Peyer's patch (tissue), 4 donors: ENCODE data around the gene ZC3H4. TPM values are rescaled to one million over a fixed set of nuclear protein-coding genes. Genes with fewer than 3 reads are reported as not detected.

ENCODE experiments used
- DNase-seq, 3 donors: peaks; one replicate each; pipeline ENCODE4 v3.0.0-alpha.2; 2017 to 2019
- H3K27ac ChIP-seq, 4 donors: fragments of 200-600 bp; sonication (generic); one replicate each; pipeline ENCODE4 v1.5.1; 2016 to 2019
- H3K27me3 ChIP-seq, 2 donors: fragments of 200-600 bp; sonication (generic); one replicate each; pipeline ENCODE4 v1.5.1; 2019
- H3K36me3 ChIP-seq, 3 donors: fragments of 200-600 bp; sonication (generic); one replicate each; pipeline ENCODE4 v1.5.1; 2016 to 2019
- H3K4me1 ChIP-seq, 4 donors: fragments of 200-600 bp; sonication (generic); one replicate each; pipeline ENCODE4 v1.5.1; 2016 to 2019
- H3K4me3 ChIP-seq, 4 donors: fragments of 200-600 bp; sonication (generic); 1 replicate in 3 of 4; 2 replicates in 1 of 4; pipeline ENCODE4 v1.5.1; 2016 to 2019; ENCODE audit warnings: mild to moderate bottlenecking in 1 of 4
- H3K9me3 ChIP-seq, 4 donors: fragments of 200-600 bp; sonication (generic); one replicate each; pipeline ENCODE4 v1.5.1; 2016 to 2019; ENCODE audit warnings: mild to moderate bottlenecking in 1 of 4
- POLR2A ChIP-seq, 2 donors: fragments of 450-650 bp; IDR thresholded peaks; one replicate each; pipeline ENCODE4 v1.5.1; 2017; ENCODE audit warnings: antibody characterized with exemption in 2 of 2, mild to moderate bottlenecking in 2 of 2, moderate library complexity in 2 of 2
- total RNA-seq, 4 donors: library from RNA; depleted of rRNA; stranded (reverse); fragments of >200 nt; gene quantifications; one replicate each; pipeline ENCODE4 v1.1.0, GENCODE V29; 2016
- TF ChIP-seq, protein P1 (sequence below), 6 experiments: fragments of 450-650 bp in 4 of 6; fragments of 200-600 bp in 2 of 6; sonication (generic) in 1 of 6; IDR thresholded peaks; one replicate each; pipeline ENCODE4 v1.5.1; 2017 to 2019; ENCODE audit warnings: antibody characterized with exemption in 6 of 6, mild to moderate bottlenecking in 3 of 6, moderate library complexity in 1 of 6

Gene ZC3H4
- total RNA-seq, 4 donors from 2014 or later: 24.7 to 61.9 (median 42.4) TPM

DNA sequence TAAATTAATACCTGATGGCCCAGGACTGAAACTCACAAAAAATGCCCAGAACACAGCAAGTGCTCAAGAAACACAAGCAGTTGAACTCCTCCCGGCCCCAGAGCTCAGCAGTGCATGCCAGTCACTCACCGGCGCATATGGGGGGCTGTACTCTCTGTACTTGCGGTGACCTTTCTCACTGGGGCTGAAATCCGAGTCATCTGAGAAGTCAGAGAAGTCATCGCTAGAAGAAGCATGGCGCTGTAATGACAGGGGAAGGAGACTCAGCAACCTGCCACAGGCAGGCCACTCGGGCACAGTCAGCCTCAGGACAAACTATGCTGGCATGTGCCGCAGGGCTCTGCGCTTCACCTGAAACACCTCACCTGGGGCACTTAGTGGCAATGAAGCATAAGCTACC lies 19.7 kb downstream of the ZC3H4 start:
- H3K4me3 ChIP-seq: no peak overlapping the region
- peaks cover 11 to 54% (median 18%) of the 10 kb centered on the region in 4 donors for H3K4me1 ChIP-seq
- H3K9me3 ChIP-seq: no peaks in the 10 kb centered on the region
- H3K27ac ChIP-seq: peak overlapping the region; percentile 75 to 98 (median 90)
- no peaks in the 10 kb centered on the region for H3K27me3 ChIP-seq
- peaks cover 0 to 39% (median 0%) of the 10 kb centered on the region in 3 donors for H3K36me3 ChIP-seq
- TF ChIP-seq, protein P1, sequence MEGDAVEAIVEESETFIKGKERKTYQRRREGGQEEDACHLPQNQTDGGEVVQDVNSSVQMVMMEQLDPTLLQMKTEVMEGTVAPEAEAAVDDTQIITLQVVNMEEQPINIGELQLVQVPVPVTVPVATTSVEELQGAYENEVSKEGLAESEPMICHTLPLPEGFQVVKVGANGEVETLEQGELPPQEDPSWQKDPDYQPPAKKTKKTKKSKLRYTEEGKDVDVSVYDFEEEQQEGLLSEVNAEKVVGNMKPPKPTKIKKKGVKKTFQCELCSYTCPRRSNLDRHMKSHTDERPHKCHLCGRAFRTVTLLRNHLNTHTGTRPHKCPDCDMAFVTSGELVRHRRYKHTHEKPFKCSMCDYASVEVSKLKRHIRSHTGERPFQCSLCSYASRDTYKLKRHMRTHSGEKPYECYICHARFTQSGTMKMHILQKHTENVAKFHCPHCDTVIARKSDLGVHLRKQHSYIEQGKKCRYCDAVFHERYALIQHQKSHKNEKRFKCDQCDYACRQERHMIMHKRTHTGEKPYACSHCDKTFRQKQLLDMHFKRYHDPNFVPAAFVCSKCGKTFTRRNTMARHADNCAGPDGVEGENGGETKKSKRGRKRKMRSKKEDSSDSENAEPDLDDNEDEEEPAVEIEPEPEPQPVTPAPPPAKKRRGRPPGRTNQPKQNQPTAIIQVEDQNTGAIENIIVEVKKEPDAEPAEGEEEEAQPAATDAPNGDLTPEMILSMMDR (IDR thresholded peaks at IDR 0.05): no peak
- TF ChIP-seq POLR2A (IDR thresholded peaks at IDR 0.05): no peak
- DNase-seq: peak in 2 of 3 donors; percentile 70 to 73

GRCh38 chr19:47093254-47093653 lies 20.3 kb downstream of the ZC3H4 start:
- Histone ChIP-seq H3K9me3 (no peaks in the 10 kb centered on the region), H3K4me3 (no peak overlapping the region), H3K4me1 (peaks cover 11 to 48% (median 18%) of the 10 kb centered on the region in 4 donors), H3K27ac (peak overlapping the region; percentile 75 to 98 (median 90)), H3K27me3 (no peaks in the 10 kb centered on the region), H3K36me3 (peaks cover 0 to 39% (median 0%) of the 10 kb centered on the region in 3 donors)
- TF ChIP-seq POLR2A (IDR thresholded peaks at IDR 0.05): no peak
- TF ChIP-seq, protein P1 (IDR thresholded peaks at IDR 0.05): no peak
- DNase-seq: peak in 1 of 3 donors; percentile 40

GRCh38 chr19:47089767-47090350 lies 23.7 kb downstream of the ZC3H4 start:
- peaks cover 6 to 17% (median 11%) of the 10 kb centered on the region in 4 donors for H3K4me1 ChIP-seq
- no peak overlapping the region for H3K4me3 ChIP-seq
- peak overlapping the region in 3 of 4 donors; percentile 80 to 94 (median 88) for H3K27ac ChIP-seq
- peaks cover 0 to 69% (median 0%) of the 10 kb centered on the region in 3 donors for H3K36me3 ChIP-seq
- no peaks in the 10 kb centered on the region for H3K27me3 ChIP-seq
- no peak for TF ChIP-seq POLR2A (IDR thresholded peaks at IDR 0.05)
- TF ChIP-seq, protein P1 (IDR thresholded peaks at IDR 0.05): no peak
- H3K9me3 ChIP-seq: no peaks in the 10 kb centered on the region
- DNase-seq: no peak

- H3K9me3 ChIP-seq: no peaks in the 10 kb centered on the region
- no peak for TF ChIP-seq POLR2A (IDR thresholded peaks at IDR 0.05)
- TF ChIP-seq, protein P1 (IDR thresholded peaks at IDR 0.05): no peak
- no peak overlapping the region for H3K4me3 ChIP-seq
- H3K27ac ChIP-seq: no peak overlapping the region
- no peaks in the 10 kb centered on the region for H3K27me3 ChIP-seq
- no peak for DNase-seq
- H3K4me1 ChIP-seq: peaks cover 0 to 8% (median 2%) of the 10 kb centered on the region in 4 donors
- peaks cover 0 to 77% (median 0%) of the 10 kb centered on the region in 3 donors for H3K36me3 ChIP-seq
These were observed 27.3 kb downstream of the ZC3H4 start for GRCh38 chr19:47086280-47086679.

DNA sequence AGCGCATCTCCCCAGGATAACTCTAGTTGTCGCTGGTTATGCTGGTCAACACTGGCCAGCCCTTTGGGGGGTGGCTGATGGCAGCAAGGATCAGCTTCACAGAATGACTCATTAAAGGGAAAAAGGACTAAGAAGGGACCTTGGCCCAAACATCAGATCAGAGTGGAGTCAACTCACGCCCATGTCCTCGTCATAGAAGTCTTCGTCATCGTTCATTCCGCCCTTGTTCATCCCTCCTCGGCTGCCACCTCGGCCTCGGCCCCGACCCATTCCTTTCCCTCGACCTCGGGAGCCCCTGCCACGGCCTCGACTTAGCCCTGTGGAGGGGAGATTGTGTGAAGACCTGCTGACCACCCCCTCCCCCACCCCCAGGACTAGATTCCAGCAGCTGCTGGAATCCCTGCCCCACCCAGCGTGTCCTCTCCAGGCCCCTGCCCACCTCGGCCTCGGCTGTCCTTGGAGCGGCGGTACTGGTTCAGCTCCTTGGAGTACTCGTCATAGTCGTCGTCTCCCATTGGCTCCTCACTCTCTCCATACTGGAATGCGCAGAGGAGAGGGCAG lies 28.6 kb downstream of the ZC3H4 start:
- H3K27ac ChIP-seq: no peak overlapping the region
- H3K9me3 ChIP-seq: no peaks in the 10 kb centered on the region
- H3K4me3 ChIP-seq: no peak overlapping the region
- H3K27me3 ChIP-seq: no peaks in the 10 kb centered on the region
- peaks cover 0 to 4% (median 2%) of the 10 kb centered on the region in 4 donors for H3K4me1 ChIP-seq
- DNase-seq: no peak
- TF ChIP-seq POLR2A (IDR thresholded peaks at IDR 0.05): no peak
- H3K36me3 ChIP-seq: peaks cover 0 to 84% (median 0%) of the 10 kb centered on the region in 3 donors

DNA sequence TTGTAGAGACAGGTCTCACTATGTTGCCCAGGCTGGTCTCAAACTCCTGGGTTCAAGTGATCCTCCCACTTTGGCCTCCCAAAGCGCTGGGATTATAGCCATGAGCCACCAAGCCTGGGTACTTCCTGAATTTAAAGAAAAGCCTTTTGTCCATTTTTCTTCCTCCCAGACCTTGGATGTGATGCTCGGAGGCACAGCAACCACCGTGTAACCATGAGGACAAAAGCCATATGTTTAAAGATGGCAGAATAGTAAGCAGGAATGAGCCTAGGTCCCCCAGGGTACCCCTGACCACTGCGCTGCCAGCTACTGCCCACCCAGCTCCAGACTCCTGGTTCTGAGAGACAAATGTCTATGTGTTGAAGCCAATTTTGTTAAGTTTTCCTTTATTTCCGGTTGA lies 31.1 kb downstream of the ZC3H4 start:
- no peaks in the 10 kb centered on the region for H3K27me3 ChIP-seq
- peaks cover 0 to 93% (median 0%) of the 10 kb centered on the region in 3 donors for H3K36me3 ChIP-seq
- H3K4me1 ChIP-seq: peaks cover 0 to 5% (median 0%) of the 10 kb centered on the region in 4 donors
- no peak overlapping the region for H3K4me3 ChIP-seq
- TF ChIP-seq, protein P1 (IDR thresholded peaks at IDR 0.05): no peak
- no peak for TF ChIP-seq POLR2A (IDR thresholded peaks at IDR 0.05)
- no peak overlapping the region for H3K27ac ChIP-seq
- no peak for DNase-seq
- no peaks in the 10 kb centered on the region for H3K9me3 ChIP-seq
